Mucosa of descending colon (tissue), 3 donors: ENCODE measurements around the gene ASPA. TPM values are rescaled to one million over a fixed set of nuclear protein-coding genes. Genes with fewer than 3 reads are reported as not detected.

Experiments
- ATAC-seq: fragments of 200-7000 bp; cut with Tn5 transposase; one replicate; pipeline ENCODE4 v1.9.1; 2020; ENCODE audit warnings: mild to moderate bottlenecking, moderate library complexity
- DNase-seq, 3 donors: peaks; one replicate each; pipeline ENCODE4 v3.0.0-alpha.2; 2020
- H3K36me3 ChIP-seq: fragments of 200-600 bp; one replicate; pipeline ENCODE4 v1.8.0; 2021; ENCODE audit warnings: low read depth, mild to moderate bottlenecking
- H3K4me1 ChIP-seq: fragments of 200-600 bp; one replicate; pipeline ENCODE4 v1.8.0; 2021; ENCODE audit warnings: low read depth, mild to moderate bottlenecking
- H3K4me3 ChIP-seq: fragments of 200-600 bp; one replicate; pipeline ENCODE4 v1.8.0; 2021; ENCODE audit warnings: mild to moderate bottlenecking
- H3K9me3 ChIP-seq: fragments of 200-600 bp; one replicate; pipeline ENCODE4 v1.8.0; 2021; ENCODE audit warnings: mild to moderate bottlenecking
- intact Hi-C, 2 donors: fragments of 100-400 bp; cut with DNase I in 1 of 2; cut with micrococcal nuclease in 1 of 2; formaldehyde crosslinking; loops; one replicate each; pipeline versions ENCODE4 v1.11.0 to v1.11.1; 2022; cut with DNase I, micrococcal nuclease
- total RNA-seq, 3 donors: library from RNA; stranded (reverse); fragmentation: NEBNext Ultra II Directional in 2 of 3; extraction: Animal tissue kit (Norgen Biotek cat#: 25700) in 2 of 3; gene quantifications; one replicate each; pipeline versions ENCODE4 v1.2.1 to v1.2.4, GENCODE V29; 2021 to 2023
- TF ChIP-seq, protein P1 (sequence below): fragments of 200-600 bp; IDR thresholded peaks from one replicate; pipeline ENCODE4 v1.8.0; 2022; ENCODE audit warnings: antibody characterized with exemption, mild to moderate bottlenecking
- donor health status: DM: no; HTN: no; CAD: no; lungs with moderate emphysema.
- donor health status: DM: no; HTN: no; CAD: no.
- donor health status: DM: no; HTN: yes; CAD: no.

Gene ASPA
- total RNA-seq, 3 donors from 2014 or later = 3.5 to 6.6 (median 3.7) TPM

DNA sequence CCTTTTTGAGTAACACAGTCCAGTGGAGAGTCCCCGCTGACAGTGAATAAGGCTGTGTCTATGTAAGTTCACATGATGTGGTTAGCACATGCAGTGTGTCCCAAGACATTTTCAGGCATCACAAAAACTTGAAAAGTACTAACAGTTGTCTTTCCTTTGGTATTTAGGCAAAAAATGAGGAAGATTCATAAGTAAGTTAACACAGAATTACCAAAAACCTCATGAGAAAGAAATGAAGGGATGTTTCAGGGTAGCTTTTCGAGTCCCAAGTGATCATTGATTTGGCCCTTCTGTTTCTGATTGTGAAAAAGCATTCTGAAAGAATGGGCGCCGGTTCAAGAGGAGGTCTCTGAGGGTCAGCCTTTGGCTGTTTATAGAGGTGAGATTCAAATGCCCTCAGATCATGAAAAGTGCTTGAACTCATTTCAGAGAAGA is 529 bp upstream of the ASPA start:
- H3K4me3 ChIP-seq = no peak overlapping the region
- H3K4me1 ChIP-seq = peaks cover 35% of the 10 kb centered on the region
- intact Hi-C loops = no loop called here
- DNase-seq (peak in 1 of 3 donors; percentile 12), ATAC-seq (no peak)
- TF ChIP-seq, protein P1, sequence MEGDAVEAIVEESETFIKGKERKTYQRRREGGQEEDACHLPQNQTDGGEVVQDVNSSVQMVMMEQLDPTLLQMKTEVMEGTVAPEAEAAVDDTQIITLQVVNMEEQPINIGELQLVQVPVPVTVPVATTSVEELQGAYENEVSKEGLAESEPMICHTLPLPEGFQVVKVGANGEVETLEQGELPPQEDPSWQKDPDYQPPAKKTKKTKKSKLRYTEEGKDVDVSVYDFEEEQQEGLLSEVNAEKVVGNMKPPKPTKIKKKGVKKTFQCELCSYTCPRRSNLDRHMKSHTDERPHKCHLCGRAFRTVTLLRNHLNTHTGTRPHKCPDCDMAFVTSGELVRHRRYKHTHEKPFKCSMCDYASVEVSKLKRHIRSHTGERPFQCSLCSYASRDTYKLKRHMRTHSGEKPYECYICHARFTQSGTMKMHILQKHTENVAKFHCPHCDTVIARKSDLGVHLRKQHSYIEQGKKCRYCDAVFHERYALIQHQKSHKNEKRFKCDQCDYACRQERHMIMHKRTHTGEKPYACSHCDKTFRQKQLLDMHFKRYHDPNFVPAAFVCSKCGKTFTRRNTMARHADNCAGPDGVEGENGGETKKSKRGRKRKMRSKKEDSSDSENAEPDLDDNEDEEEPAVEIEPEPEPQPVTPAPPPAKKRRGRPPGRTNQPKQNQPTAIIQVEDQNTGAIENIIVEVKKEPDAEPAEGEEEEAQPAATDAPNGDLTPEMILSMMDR = no peak
- no peaks in the 10 kb centered on the region for H3K36me3 ChIP-seq
- H3K9me3 ChIP-seq = no peaks in the 10 kb centered on the region

DNA sequence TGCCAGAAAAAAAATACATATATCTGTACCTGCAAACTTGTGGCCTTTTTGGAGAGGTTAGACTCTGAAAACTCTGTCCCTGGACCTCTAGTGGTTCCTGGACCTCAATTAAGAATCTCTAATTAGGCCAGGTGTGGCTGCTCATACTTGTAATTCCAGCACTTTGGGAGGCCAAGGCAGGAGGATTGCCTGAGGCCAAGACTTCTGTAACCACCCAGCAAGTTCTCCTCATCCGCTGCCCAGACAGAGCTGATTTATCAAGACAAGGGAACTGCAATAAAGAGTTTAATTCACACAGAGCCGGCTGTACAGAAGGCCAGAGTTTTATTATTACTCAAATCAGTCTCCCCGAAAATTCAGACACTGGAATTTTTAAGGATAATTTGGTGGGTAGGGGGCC is 4.2 kb downstream of the ASPA start:
- ATAC-seq (no peak), DNase-seq (no peak)
- intact Hi-C loops = no loop called here
- TF ChIP-seq, protein P1 = no peak
- Histone ChIP-seq H3K36me3 (no peaks in the 10 kb centered on the region), H3K4me1 (peaks cover 21% of the 10 kb centered on the region), H3K4me3 (no peak overlapping the region), H3K9me3 (no peaks in the 10 kb centered on the region)

DNA sequence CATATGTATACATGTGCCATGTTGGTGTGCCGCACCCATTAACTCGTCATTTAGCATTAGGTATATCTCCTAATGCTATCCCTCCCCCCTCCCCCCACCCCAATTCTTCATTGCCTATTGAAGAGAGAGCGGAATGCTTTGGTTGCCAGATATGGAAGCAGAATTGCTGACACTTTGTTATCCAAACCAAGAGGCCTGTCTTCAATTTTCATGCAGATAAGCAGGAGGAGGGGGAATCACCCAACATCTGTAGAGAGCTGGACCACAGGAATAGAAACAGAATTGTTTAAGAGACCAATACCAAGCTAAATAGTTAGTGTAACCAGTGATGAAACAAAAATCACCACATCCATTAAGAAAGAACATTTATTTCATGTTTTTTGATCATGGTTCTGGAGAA is 7.1 kb downstream of the ASPA start:
- TF ChIP-seq, protein P1 = no peak
- ATAC-seq (no peak), DNase-seq (no peak)
- no peaks in the 10 kb centered on the region for H3K9me3 ChIP-seq
- H3K4me3 ChIP-seq = no peak overlapping the region
- no peaks in the 10 kb centered on the region for H3K36me3 ChIP-seq
- intact Hi-C loops = no loop called here
- peaks cover 8% of the 10 kb centered on the region for H3K4me1 ChIP-seq

DNA sequence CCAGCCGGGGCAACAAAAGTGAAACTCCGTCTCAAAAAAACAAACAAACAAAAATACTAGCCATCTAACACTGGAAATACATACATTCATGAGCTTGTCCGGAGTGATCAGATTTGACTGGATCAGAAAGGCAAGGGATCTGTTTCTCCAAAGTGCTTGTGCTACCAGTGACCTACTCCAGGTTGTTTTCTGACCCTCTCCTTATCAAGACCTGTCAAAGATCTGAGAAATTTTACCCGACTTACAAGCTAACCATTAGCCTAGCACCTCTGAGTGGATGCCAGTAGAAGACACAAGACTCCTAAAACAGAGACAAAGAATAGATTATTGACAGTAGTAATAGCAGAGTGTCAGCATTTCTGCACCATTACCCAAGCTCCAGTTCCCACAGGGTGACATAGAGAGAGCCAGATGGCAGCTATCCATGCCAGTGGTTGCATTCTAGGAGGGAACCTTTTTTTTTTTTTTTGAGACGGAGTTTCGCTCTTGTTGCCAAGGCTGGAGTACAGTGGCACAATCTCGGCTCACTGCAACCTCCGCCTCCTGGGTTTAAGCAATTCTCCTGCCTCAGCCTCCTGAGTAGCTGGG is 9.8 kb downstream of the ASPA start:
- Histone ChIP-seq H3K36me3 (no peaks in the 10 kb centered on the region), H3K4me3 (no peak overlapping the region), H3K9me3 (no peaks in the 10 kb centered on the region), H3K4me1 (no peaks in the 10 kb centered on the region)
- no peak for DNase-seq
- no peak for ATAC-seq
- TF ChIP-seq, protein P1 = no peak
- intact Hi-C loops = no loop called here

DNA sequence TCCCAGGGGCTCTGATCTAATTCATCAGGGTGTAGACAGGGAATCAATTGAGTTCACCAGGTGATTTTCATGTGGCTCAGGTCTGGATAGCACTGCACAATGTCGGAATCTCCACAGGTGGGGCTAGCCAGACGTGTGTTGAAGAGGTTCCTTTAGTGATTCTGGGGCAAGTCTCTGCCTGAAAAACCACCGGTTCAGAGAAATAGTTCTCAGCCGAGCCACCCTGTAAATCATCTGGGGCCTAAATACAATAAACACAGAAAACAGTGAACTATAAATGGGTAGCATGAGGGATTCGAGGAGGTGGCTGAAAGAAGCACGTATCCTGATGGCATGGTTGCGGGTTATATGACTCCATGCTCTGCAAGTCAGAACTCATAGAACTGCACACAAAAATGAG is 21.3 kb downstream of the ASPA start:
- H3K4me3 ChIP-seq = no peak overlapping the region
- TF ChIP-seq, protein P1 = no peak
- intact Hi-C loops = no loop called here
- no peaks in the 10 kb centered on the region for H3K4me1 ChIP-seq
- H3K9me3 ChIP-seq = peaks cover 3% of the 10 kb centered on the region
- no peaks in the 10 kb centered on the region for H3K36me3 ChIP-seq
- no peak for ATAC-seq
- no peak for DNase-seq

DNA sequence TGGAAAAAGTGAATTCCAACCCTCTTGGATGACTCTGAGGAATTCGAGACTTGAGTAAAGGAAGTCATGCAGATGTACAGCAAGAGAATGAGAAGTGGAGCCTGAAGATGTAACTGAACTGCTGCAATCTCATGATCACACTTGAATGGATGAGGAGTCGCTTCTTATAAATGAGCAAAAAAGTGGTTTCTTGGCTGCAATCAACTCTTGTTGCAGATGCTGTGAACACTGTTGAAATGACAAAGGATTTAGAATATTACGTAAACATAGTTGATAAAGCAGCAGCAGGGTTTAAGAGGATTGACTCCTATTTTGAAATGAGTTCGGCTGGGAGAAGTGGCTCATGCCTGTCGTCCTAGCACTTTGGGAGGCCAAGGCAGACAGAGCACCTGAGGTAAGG is 25.5 kb downstream of the ASPA start:
- TF ChIP-seq, protein P1 = no peak

More for the DNA sequence above, 25.5 kb downstream of the ASPA start:
- DNase-seq (no peak), ATAC-seq (no peak)
- intact Hi-C loops = no loop called here
- no peak overlapping the region for H3K4me3 ChIP-seq
- H3K9me3 ChIP-seq = peaks cover 3% of the 10 kb centered on the region
- H3K36me3 ChIP-seq = no peaks in the 10 kb centered on the region
- no peaks in the 10 kb centered on the region for H3K4me1 ChIP-seq
